Right atrium auricular region (tissue), 2 donors: Measurements from ENCODE around the gene FARS2. TPM values are rescaled to one million over a fixed set of nuclear protein-coding genes. Genes with fewer than 3 reads are reported as not detected.

Experiments used
- DNase-seq: peaks from one replicate; pipeline ENCODE4 v3.0.0-alpha.2; 2019; ENCODE audit warnings: low spot score
- H3K27ac ChIP-seq, 2 donors: fragments of 200-600 bp; sonication (generic); 1 replicate in 1 of 2; 2 replicates in 1 of 2; pipeline ENCODE4 v1.5.1; 2016 to 2019
- H3K27me3 ChIP-seq, 2 donors: fragments of 200-600 bp; sonication (generic); one replicate each; pipeline versions ENCODE4 v1.5.1 to v1.6.0; 2017 to 2019
- H3K36me3 ChIP-seq: fragments of 200-600 bp; sonication (generic); one replicate; pipeline ENCODE4 v1.5.1; 2016
- H3K4me1 ChIP-seq, 2 donors: fragments of 200-600 bp; sonication (generic); one replicate each; pipeline versions ENCODE4 v1.5.1 to v1.6.0; 2017 to 2019
- H3K4me3 ChIP-seq, 2 donors: fragments of 200-600 bp; sonication (generic); 1 replicate in 1 of 2; 2 replicates in 1 of 2; pipeline ENCODE4 v1.5.1; 2017 to 2019; ENCODE audit warnings: mild to moderate bottlenecking in 1 of 2, moderate library complexity in 1 of 2
- H3K9me3 ChIP-seq, 2 donors: fragments of 200-600 bp; sonication (generic); one replicate each; pipeline ENCODE4 v1.5.1; 2019
- total RNA-seq, 2 donors: library from RNA; depleted of rRNA; stranded (reverse); fragments of >200 nt; gene quantifications; one replicate each; pipeline ENCODE4 v1.1.0, GENCODE V29; 2016
- TF ChIP-seq, protein P1 (sequence below), 2 donors: fragments of 200-600 bp; sonication (generic); IDR thresholded peaks; one replicate each; pipeline ENCODE4 v1.5.1; 2019; ENCODE audit warnings: antibody characterized with exemption in 2 of 2

The FARS2 gene
- total RNA-seq, 2 donors from 2014 or later = 9.4 to 15.0 TPM

DNA sequence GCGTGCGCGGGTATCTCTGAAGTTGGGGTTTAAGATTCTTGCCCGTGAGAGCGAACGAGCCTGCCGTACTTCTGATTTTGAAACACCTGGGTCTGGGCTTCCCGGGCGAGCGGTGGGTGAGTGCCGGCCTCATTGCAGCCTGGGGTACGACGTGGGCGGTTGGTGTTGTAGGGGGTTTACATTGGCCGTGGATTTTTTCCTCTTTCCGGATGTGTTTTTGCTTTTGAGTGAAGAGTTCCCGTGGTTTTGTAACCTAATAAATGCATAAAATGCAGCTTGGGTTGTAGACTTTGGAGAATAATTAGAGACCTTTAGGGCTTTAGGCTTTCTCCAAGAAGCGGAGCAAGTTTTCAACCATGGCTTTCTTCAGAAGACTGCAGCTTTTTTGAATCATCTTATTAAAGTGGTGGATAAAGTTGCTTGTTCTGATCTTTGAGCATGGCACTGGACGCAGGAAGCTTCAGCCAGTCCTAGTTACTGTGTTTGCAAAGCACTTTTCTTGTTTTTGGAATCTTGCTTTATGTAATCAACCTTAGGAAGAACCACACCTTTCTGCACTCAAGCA, 314 bp downstream of the FARS2 start:
- DNase-seq = no peak
- Histone ChIP-seq H3K27me3 (no peaks in the 10 kb centered on the region), H3K9me3 (no peaks in the 10 kb centered on the region), H3K36me3 (no peaks in the 10 kb centered on the region), H3K4me3 (peak overlapping the region; percentile 79 to 96), H3K27ac (peak overlapping the region; percentile 93 to 96), H3K4me1 (peaks cover 0 to 21% of the 10 kb centered on the region in 2 donors)
- TF ChIP-seq, protein P1, sequence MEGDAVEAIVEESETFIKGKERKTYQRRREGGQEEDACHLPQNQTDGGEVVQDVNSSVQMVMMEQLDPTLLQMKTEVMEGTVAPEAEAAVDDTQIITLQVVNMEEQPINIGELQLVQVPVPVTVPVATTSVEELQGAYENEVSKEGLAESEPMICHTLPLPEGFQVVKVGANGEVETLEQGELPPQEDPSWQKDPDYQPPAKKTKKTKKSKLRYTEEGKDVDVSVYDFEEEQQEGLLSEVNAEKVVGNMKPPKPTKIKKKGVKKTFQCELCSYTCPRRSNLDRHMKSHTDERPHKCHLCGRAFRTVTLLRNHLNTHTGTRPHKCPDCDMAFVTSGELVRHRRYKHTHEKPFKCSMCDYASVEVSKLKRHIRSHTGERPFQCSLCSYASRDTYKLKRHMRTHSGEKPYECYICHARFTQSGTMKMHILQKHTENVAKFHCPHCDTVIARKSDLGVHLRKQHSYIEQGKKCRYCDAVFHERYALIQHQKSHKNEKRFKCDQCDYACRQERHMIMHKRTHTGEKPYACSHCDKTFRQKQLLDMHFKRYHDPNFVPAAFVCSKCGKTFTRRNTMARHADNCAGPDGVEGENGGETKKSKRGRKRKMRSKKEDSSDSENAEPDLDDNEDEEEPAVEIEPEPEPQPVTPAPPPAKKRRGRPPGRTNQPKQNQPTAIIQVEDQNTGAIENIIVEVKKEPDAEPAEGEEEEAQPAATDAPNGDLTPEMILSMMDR (IDR thresholded peaks at IDR 0.05) = no peak

DNA sequence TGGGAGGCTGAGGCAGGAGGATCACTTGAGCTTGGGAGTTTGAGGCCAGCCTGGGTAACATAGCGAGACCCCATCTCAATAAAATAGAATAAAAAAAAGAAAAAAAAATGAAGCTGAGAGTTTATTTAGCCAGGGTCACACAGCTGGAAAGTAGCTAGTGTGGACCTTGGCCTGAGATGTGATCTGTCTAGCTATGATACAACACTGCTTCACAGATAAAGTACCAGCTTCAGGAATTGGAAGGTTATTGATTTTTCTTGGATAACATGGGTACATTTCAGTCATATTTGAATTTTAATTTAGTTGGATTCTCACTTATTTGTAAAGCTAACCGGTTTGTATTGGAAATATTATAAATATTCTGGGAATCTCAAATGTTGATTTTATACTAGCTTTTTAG, 5.1 kb downstream of the FARS2 start:
- no peaks in the 10 kb centered on the region for H3K9me3 ChIP-seq
- H3K27ac ChIP-seq = no peak overlapping the region
- no peaks in the 10 kb centered on the region for H3K36me3 ChIP-seq
- peaks cover 0 to 21% of the 10 kb centered on the region in 2 donors for H3K4me1 ChIP-seq
- no peaks in the 10 kb centered on the region for H3K27me3 ChIP-seq
- DNase-seq = no peak
- TF ChIP-seq, protein P1 (IDR thresholded peaks at IDR 0.05) = no peak
- H3K4me3 ChIP-seq = no peak overlapping the region

DNA sequence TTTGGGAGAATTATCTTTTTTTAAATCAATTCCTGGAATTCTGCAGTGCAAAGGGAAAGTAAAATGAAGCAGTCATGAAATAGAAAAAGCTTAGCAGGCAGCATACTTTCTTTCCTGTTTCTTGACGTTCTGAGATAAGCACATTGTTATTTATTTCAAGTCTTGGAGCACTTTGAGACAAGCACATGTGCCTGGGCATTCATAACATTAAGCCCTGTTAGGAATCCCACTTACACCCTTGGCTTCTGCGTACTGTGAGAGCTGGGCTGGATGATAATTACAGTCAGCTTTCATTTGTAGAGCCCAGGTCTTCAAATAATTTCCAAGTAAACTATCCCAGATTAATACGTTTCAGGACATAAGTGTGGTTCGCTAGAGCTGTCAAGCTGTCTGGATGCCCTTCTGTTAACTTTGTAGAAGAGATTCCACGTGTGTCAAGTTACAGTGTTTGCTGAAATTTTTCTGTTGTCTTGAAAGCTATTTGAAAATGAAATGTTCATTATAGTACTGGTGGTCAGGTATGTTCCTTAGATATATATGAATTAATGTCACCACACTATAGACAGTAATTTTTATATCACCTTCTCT, 8.9 kb downstream of the FARS2 start:
- TF ChIP-seq, protein P1 (IDR thresholded peaks at IDR 0.05) = no peak
- H3K27ac ChIP-seq = no peak overlapping the region
- H3K27me3 ChIP-seq = no peaks in the 10 kb centered on the region
- no peak overlapping the region for H3K4me3 ChIP-seq
- H3K9me3 ChIP-seq = no peaks in the 10 kb centered on the region
- peaks cover 0 to 4% of the 10 kb centered on the region in 2 donors for H3K4me1 ChIP-seq
- H3K36me3 ChIP-seq = no peaks in the 10 kb centered on the region
- DNase-seq = no peak

DNA sequence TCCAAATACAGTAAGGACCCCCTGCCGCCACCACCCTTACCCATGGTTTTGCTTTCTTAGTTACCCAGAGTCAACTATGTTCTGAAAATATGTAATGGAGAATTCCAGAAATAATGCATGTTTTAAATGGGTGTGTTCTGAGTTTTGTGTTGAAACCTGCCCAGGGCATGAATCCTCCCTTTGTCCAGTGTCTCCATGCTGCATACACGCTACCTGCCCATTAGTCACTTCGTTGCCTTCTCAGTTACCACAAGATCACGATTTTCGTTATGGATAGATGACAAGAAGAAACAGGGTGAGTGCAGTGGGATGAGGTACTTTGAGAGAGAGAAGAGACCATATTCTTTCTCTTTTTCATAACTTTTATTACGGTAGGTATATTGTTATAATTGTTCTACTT, 10.6 kb downstream of the FARS2 start:
- TF ChIP-seq, protein P1 (IDR thresholded peaks at IDR 0.05) = no peak
- no peak overlapping the region for H3K27ac ChIP-seq
- no peak for DNase-seq
- H3K4me3 ChIP-seq = no peak overlapping the region
- H3K9me3 ChIP-seq = no peaks in the 10 kb centered on the region
- no peaks in the 10 kb centered on the region for H3K36me3 ChIP-seq
- H3K4me1 ChIP-seq = no peaks in the 10 kb centered on the region
- no peaks in the 10 kb centered on the region for H3K27me3 ChIP-seq

DNA sequence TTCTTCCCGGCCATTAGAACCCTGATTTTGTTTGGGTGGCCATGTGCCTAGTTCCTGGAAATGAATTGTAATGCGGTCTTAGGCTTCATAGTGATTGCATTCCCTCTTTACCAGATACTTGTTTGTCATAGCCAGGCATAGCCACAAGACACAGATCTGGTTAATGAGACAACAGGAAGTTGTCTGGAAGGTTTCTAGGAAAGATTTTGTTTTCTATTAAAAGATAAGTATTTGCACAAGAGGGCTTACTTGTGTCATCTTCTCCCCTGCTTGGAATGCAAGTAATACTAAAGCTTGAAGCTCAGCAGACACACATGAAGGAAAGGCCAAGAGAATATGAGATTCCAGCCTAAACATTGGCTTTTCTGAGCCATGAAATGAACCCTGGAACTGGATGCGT, 12.9 kb downstream of the FARS2 start:
- Histone ChIP-seq H3K9me3 (no peaks in the 10 kb centered on the region), H3K27me3 (no peaks in the 10 kb centered on the region), H3K4me1 (no peaks in the 10 kb centered on the region), H3K4me3 (no peak overlapping the region), H3K36me3 (no peaks in the 10 kb centered on the region), H3K27ac (no peak overlapping the region)
- TF ChIP-seq, protein P1 (IDR thresholded peaks at IDR 0.05) = no peak
- no peak for DNase-seq

DNA sequence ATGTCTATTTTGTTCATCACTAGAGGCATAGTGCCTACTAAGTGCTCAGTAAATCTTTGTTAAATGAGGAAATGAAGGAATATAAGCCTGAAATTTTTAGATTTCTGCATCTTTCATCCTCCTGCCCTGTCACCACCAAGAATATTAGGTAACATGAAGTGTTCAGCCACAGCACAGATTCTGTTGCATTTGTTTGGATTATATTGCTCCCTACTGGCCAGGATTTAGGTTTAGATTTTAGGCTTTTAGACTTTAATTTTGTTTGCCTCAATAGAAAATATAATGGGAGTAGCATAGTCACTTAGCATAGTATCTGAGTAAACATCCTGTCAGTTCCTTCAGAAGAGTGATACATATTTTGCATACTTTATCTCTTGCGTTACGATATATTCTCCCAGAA, 14.2 kb downstream of the FARS2 start:
- H3K4me1 ChIP-seq = no peaks in the 10 kb centered on the region

More for the DNA sequence above, 14.2 kb downstream of the FARS2 start:
- Histone ChIP-seq H3K9me3 (no peaks in the 10 kb centered on the region), H3K4me3 (no peak overlapping the region), H3K36me3 (no peaks in the 10 kb centered on the region), H3K27ac (no peak overlapping the region), H3K27me3 (no peaks in the 10 kb centered on the region)
- DNase-seq = no peak
- TF ChIP-seq, protein P1 (IDR thresholded peaks at IDR 0.05) = no peak
